Ishikawa (cell line): ENCODE measurements around the gene XAB2.

Experiments used
- NFIC ChIP-seq: IDR thresholded peaks from 2 replicates; pipeline ENCODE4 v1.6.1; 2012
- RAD21 ChIP-seq: IDR thresholded peaks from 2 replicates; pipeline ENCODE4 v1.6.1; 2012; ENCODE audit warnings: low read depth

GRCh38 chr19:7637374-7638256 lies 8.3 kb upstream of the XAB2 start:
- TF ChIP-seq RAD21 (no peak), NFIC (no peak)
